H9 (cell line): ENCODE results near the gene GLYAT. TPM values are rescaled to one million over a fixed set of nuclear protein-coding genes. Genes with fewer than 3 reads are reported as not detected.
"Not testable (repeated sequence)": the region's sequence is repeated elsewhere in the genome, so short reads cannot be mapped to it uniquely, and the experiment has no call there.

ENCODE experiments used
- DNase-seq: peaks from one replicate; pipeline ENCODE4 v3.0.0-alpha.2; 2017
- H2AFZ ChIP-seq: one replicate; pipeline ENCODE4 v1.6.1; 2013; ENCODE audit warnings: mild to moderate bottlenecking, low read length, control low read depth, moderate library complexity
- H2AK5ac ChIP-seq: 2 replicates; pipeline ENCODE4 v1.6.1; 2013; ENCODE audit warnings: low read length, control low read depth, mixed read lengths; ENCODE audit not compliant: insufficient read length
- H2BK120ac ChIP-seq: one replicate; pipeline ENCODE4 v1.6.1; 2013; ENCODE audit warnings: low read depth, mild to moderate bottlenecking, low read length, control low read depth, inconsistent platforms; ENCODE audit not compliant: poor library complexity, severe bottlenecking
- H2BK12ac ChIP-seq: 2 replicates; pipeline ENCODE4 v1.6.1; 2013; ENCODE audit warnings: low read length, control low read depth, mixed read lengths, low read depth; ENCODE audit not compliant: insufficient read length
- H2BK15ac ChIP-seq: 2 replicates; pipeline ENCODE4 v1.6.1; 2013; ENCODE audit warnings: low read depth, low read length, control low read depth
- H2BK20ac ChIP-seq: one replicate; pipeline ENCODE4 v1.6.1; 2013; ENCODE audit warnings: low read depth, mild to moderate bottlenecking, low read length, control low read depth, inconsistent platforms; ENCODE audit not compliant: poor library complexity, severe bottlenecking
- H2BK5ac ChIP-seq: 2 replicates; pipeline ENCODE4 v1.6.1; 2013; ENCODE audit warnings: low read length, control low read depth, mixed read lengths; ENCODE audit not compliant: insufficient read length
- H3K14ac ChIP-seq: 2 replicates; pipeline ENCODE4 v1.6.1; 2013; ENCODE audit warnings: low read length, control low read depth; ENCODE audit not compliant: insufficient read depth
- H3K18ac ChIP-seq: 2 replicates; pipeline ENCODE4 v1.6.1; 2013; ENCODE audit warnings: low read depth, mild to moderate bottlenecking, mixed read lengths, low read length, control low read depth; ENCODE audit not compliant: insufficient read length
- H3K23ac ChIP-seq: 2 replicates; pipeline ENCODE4 v1.6.1; 2013; ENCODE audit warnings: low read length, control low read depth, mixed read lengths, low read depth; ENCODE audit not compliant: insufficient read length
- H3K23me2 ChIP-seq: 2 replicates; pipeline ENCODE4 v1.6.1; 2013; ENCODE audit warnings: low read depth, mild to moderate bottlenecking, mixed read lengths, low read length, control low read depth; ENCODE audit not compliant: insufficient read length, poor library complexity, severe bottlenecking
- H3K27ac ChIP-seq: 2 replicates; pipeline ENCODE4 v1.5.1; 2013; ENCODE audit warnings: low read length, control low read depth, mixed read lengths, low read depth; ENCODE audit not compliant: insufficient read length
- H3K27me3 ChIP-seq: 2 replicates; pipeline ENCODE4 v1.6.1; 2013; ENCODE audit warnings: low read length, control low read depth, inconsistent platforms; ENCODE audit not compliant: insufficient read depth
- H3K4ac ChIP-seq: 2 replicates; pipeline ENCODE4 v1.6.1; 2013; ENCODE audit warnings: low read depth, mild to moderate bottlenecking, control low read depth, inconsistent platforms, low read length, moderate library complexity
- H3K4me1 ChIP-seq: 2 replicates; pipeline ENCODE4 v1.6.1; 2013; ENCODE audit warnings: low read length, control low read depth, inconsistent platforms; ENCODE audit not compliant: insufficient read depth
- H3K4me2 ChIP-seq: 2 replicates; pipeline ENCODE4 v1.6.1; 2013; ENCODE audit warnings: low read length, control low read depth, mixed read lengths; ENCODE audit not compliant: insufficient read length, insufficient read depth
- H3K56ac ChIP-seq: 2 replicates; pipeline ENCODE4 v1.6.1; 2013; ENCODE audit warnings: low read depth, mild to moderate bottlenecking, mixed read lengths, low read length, control low read depth; ENCODE audit not compliant: insufficient read length
- H3K79me1 ChIP-seq: 2 replicates; pipeline ENCODE4 v1.6.1; 2013; ENCODE audit warnings: low read depth, mild to moderate bottlenecking, moderate library complexity, low read length, control low read depth, inconsistent platforms; ENCODE audit not compliant: insufficient read depth, poor library complexity, severe bottlenecking
- H3K79me2 ChIP-seq: 2 replicates; pipeline ENCODE4 v1.6.1; 2013; ENCODE audit warnings: low read length, control low read depth, inconsistent platforms; ENCODE audit not compliant: insufficient read depth
- H3K9ac ChIP-seq: 2 replicates; pipeline ENCODE4 v1.6.1; 2013; ENCODE audit warnings: low read length, control low read depth, mixed read lengths; ENCODE audit not compliant: insufficient read length; ENCODE audit errors: extremely low read depth
- H3K9me3 ChIP-seq: one replicate; pipeline ENCODE4 v1.6.1; 2013; ENCODE audit warnings: low read depth, low read length, inconsistent platforms; ENCODE audit not compliant: control insufficient read depth
- H3T11ph ChIP-seq: one replicate; pipeline ENCODE4 v1.6.1; 2013; ENCODE audit warnings: mild to moderate bottlenecking, low read length, control low read depth, inconsistent platforms
- H4K20me1 ChIP-seq: one replicate; pipeline ENCODE4 v1.6.1; 2013; ENCODE audit not compliant: control insufficient read depth, insufficient read length, insufficient read depth
- H4K5ac ChIP-seq: 2 replicates; pipeline ENCODE4 v1.6.1; 2013; ENCODE audit warnings: low read depth, mild to moderate bottlenecking, mixed read lengths, low read length, control low read depth; ENCODE audit not compliant: insufficient read length
- H4K8ac ChIP-seq: replicated peaks from 2 replicates; pipeline ENCODE4 v1.6.1; 2013; ENCODE audit warnings: low read length, control low read depth, mixed read lengths, low read depth; ENCODE audit not compliant: insufficient read length
- H4K91ac ChIP-seq: 2 replicates; pipeline ENCODE4 v1.6.1; 2013; ENCODE audit warnings: low read depth, mild to moderate bottlenecking, moderate library complexity, mixed read lengths, low read length, control low read depth; ENCODE audit not compliant: insufficient read length
- H3K27ac Mint-ChIP-seq, 3 experiments: 2 replicates in 2 of 3; 3 replicates in 1 of 3; pipeline ENCODE4 v1.8.0; 2020 to 2021; ENCODE audit warnings: mixed read lengths in 3 of 3, mild to moderate bottlenecking in 1 of 3, moderate library complexity in 1 of 3
- H3K27me3 Mint-ChIP-seq: 2 replicates; pipeline ENCODE4 v1.8.0; 2021; ENCODE audit warnings: low read depth, mild to moderate bottlenecking, moderate library complexity, mixed read lengths
- H3K36me3 Mint-ChIP-seq, 3 experiments: 2 replicates in 2 of 3; 3 replicates in 1 of 3; pipeline ENCODE4 v1.8.0; 2020 to 2021; ENCODE audit warnings: low read depth in 3 of 3, mixed read lengths in 3 of 3; ENCODE audit not compliant: insufficient read depth in 1 of 3
- H3K4me1 Mint-ChIP-seq, 2 experiments: 2 replicates each; pipeline ENCODE4 v1.8.0; 2020; ENCODE audit warnings: mixed read lengths in 2 of 2
- H3K4me3 Mint-ChIP-seq, 2 experiments: 2 replicates in 1 of 2; 3 replicates in 1 of 2; pipeline ENCODE4 v1.8.0; 2020 to 2021; ENCODE audit warnings: mild to moderate bottlenecking in 2 of 2, mixed read lengths in 2 of 2, moderate library complexity in 1 of 2
- H3K9me3 Mint-ChIP-seq, 2 experiments: 2 replicates in 1 of 2; 3 replicates in 1 of 2; pipeline ENCODE4 v1.8.0; 2020; ENCODE audit warnings: mild to moderate bottlenecking in 2 of 2, mixed read lengths in 2 of 2, moderate library complexity in 1 of 2
- WGBS: extraction: QIAGEN DNeasy Blood & Tissue Kit; methylation state at CpG from one replicate; pipeline ENCODE4 v1.1.7; 2013; ENCODE audit warnings: missing lambda C conversion rate, low lambda C conversion rate, mixed read lengths; ENCODE audit not compliant: insufficient read length; ENCODE audit errors: extremely low coverage; 5-methylcytosine and 5-hydroxymethylcytosine counted together
- total RNA-seq: library from RNA; stranded (reverse); gene quantifications from 2 replicates; pipeline ENCODE4 v1.2.1, GENCODE V29; 2021

GLYAT gene
- total RNA-seq, 1 experiment from 2014 or later, result not detected

DNA sequence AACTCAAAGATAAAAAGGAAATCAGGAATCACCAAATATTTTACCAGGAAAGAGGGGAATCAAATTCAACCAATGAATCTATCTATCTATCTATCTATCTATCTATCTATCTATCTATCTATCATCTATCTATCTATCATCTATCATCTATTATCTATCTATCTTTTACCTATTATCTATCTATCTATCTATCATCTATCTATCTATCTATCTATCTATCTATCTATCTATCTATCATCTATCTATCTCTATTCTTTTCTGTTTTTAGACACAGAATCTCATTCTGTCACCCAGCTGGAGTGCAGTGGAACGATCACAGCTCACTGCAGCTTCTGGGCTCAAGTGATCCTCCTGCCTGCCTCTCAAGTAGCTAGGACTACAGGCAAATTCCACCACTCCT, 54.2 kb downstream of the GLYAT start:
- H3K36me3 Mint-ChIP-seq, H2AFZ ChIP-seq, H3K27me3 ChIP-seq, H3T11ph ChIP-seq, H2BK20ac ChIP-seq, H2BK15ac ChIP-seq, H3K4me3 Mint-ChIP-seq, H2AK5ac ChIP-seq, H4K91ac ChIP-seq, DNase-seq, H3K4ac ChIP-seq, H3K4me1 Mint-ChIP-seq, H3K23me2 ChIP-seq, H2BK12ac ChIP-seq, H3K56ac ChIP-seq, H4K8ac ChIP-seq, H3K18ac ChIP-seq, H2BK5ac ChIP-seq, H3K79me1 ChIP-seq, H2BK120ac ChIP-seq, H3K79me2 ChIP-seq, H3K14ac ChIP-seq, H3K4me1 ChIP-seq, H3K9me3 ChIP-seq, H3K23ac ChIP-seq, H3K4me2 ChIP-seq, H3K9ac ChIP-seq, H4K20me1 ChIP-seq, H3K27ac Mint-ChIP-seq, H4K5ac ChIP-seq, H3K27ac ChIP-seq, H3K27me3 Mint-ChIP-seq: not testable (repeated sequence)
- WGBS, result no CpG with 5 or more reads among the region's 1 CpG
- peaks cover 33 to 50% of the 10 kb centered on the region in 2 experiments for H3K9me3 Mint-ChIP-seq
